ENCODE results near the gene BCL2L2. TPM values are rescaled to one million over a fixed set of nuclear protein-coding genes. Genes with fewer than 3 reads are reported as not detected.

BCL2L2 gene
- total RNA-seq, 1 experiment from 2014 or later, result 33.5 TPM

DNA sequence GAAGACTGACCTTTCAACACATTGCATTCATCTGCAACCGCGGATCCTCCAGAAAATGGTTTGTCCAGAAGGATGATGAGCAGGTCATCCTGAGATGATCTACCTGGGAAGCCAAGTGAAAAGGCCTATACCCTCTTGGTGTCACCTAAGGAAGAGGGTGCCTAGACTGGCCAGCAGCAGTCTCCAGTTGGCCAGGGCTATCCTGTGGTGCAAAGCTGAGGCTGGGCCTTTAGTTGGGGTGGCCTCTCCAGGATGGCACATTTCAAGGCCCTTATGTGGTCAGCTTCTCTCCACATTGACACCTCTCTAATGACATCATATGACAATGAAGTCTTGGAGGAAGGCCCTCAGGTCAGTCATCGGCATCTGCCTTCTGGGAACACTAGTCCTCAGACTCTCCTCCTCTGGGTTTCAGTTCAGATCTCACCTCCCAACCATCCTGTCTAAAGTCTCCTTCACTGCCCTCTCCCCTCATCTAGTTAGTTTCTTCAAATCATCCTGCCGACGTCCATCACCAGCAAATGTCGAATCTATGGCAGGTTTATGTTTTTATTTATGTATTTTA, 49.3 kb downstream of the BCL2L2 start:
- H3K9ac ChIP-seq (ENCODE audit: low read length), result no peak overlapping the region
- no peak for DNase-seq

DNA sequence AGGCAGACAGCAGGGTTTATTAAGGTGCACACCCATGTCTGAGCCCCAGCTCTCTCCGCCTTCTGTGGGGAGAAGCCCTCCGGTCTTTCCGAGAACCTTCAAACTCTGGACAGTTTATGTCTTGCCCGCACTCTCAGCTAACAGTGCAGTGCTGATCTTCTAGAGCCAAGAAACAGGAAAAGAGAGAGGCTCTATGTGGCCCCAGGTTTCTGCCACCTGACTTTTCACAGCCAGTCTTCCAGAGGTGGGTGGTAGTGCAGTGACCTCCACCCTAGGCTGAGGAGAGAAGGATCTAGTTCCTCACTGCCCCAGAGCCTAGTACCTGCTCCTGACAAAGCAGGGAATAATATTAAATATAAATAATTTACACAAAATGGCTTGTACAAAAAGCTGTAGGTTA, 50.0 kb downstream of the BCL2L2 start:
- Histone ChIP-seq H3K9me3 (ENCODE audit: low read length) (no peaks in the 10 kb centered on the region), H3K4me1 (ENCODE audit: insufficient read depth, low read length) (no peaks in the 10 kb centered on the region), H3F3A (ENCODE audit: low read length, unreplicated experiment) (no peaks in the 10 kb centered on the region), H3K27me3 (ENCODE audit: low read length) (peaks cover 49% of the 10 kb centered on the region), H3K4me2 (ENCODE audit: low read length) (no peak overlapping the region), H4K20me1 (ENCODE audit: low read length) (no peaks in the 10 kb centered on the region), H3K9me2 (replicated peaks; ENCODE audit: low read length) (no peaks in the 10 kb centered on the region), H3K4me3 (ENCODE audit: low read length) (no peak overlapping the region), H3K79me2 (ENCODE audit: low read length) (no peaks in the 10 kb centered on the region), H3K36me3 (ENCODE audit: low read depth, low read length) (no peaks in the 10 kb centered on the region), H3K9ac (ENCODE audit: low read length) (no peak overlapping the region), H2AFZ (ENCODE audit: low read length) (no peak overlapping the region), H3K27ac (ENCODE audit: low read length) (no peak overlapping the region)
- BruUV-seq (replicated peaks), result no TSS peak
- intact Hi-C loops (cut with micrococcal nuclease), result no loop called here
- DNase-seq, result no peak
- TF ChIP-seq EZH2 (IDR thresholded peaks at IDR 0.05; ENCODE audit: low read length, unreplicated experiment), result no peak
- ChIA-PET CTCF (no interaction called here), POLR2A (ENCODE audit: unreplicated experiment) (no interaction called here)
- ATAC-seq, result no peak

More for the DNA sequence above, 49.3 kb downstream of the BCL2L2 start:
- no peaks in the 10 kb centered on the region for H3K9me2 ChIP-seq (replicated peaks; ENCODE audit: low read length)
- no peaks in the 10 kb centered on the region for H3K4me1 ChIP-seq (ENCODE audit: insufficient read depth, low read length)
- H3K79me2 ChIP-seq (ENCODE audit: low read length), result no peaks in the 10 kb centered on the region
- H3K27ac ChIP-seq (ENCODE audit: low read length), result no peak overlapping the region
- ChIA-PET CTCF (no interaction called here), POLR2A (ENCODE audit: unreplicated experiment) (no interaction called here)
- H3K4me2 ChIP-seq (ENCODE audit: low read length), result no peak overlapping the region
- intact Hi-C loops (cut with micrococcal nuclease), result no loop called here
- H4K20me1 ChIP-seq (ENCODE audit: low read length), result no peaks in the 10 kb centered on the region
- no peak overlapping the region for H3K4me3 ChIP-seq (ENCODE audit: low read length)
- H3F3A ChIP-seq (ENCODE audit: low read length, unreplicated experiment), result no peaks in the 10 kb centered on the region
- BruUV-seq (replicated peaks), result no TSS peak
- peaks cover 49% of the 10 kb centered on the region for H3K27me3 ChIP-seq (ENCODE audit: low read length)
- no peak overlapping the region for H2AFZ ChIP-seq (ENCODE audit: low read length)
- H3K9me3 ChIP-seq (ENCODE audit: low read length), result no peaks in the 10 kb centered on the region
- TF ChIP-seq EZH2 (IDR thresholded peaks at IDR 0.05; ENCODE audit: low read length, unreplicated experiment) (no peak), EZH2phosphoT487 (IDR thresholded peaks at IDR 0.05; ENCODE audit: borderline replicate concordance, low read length) (no peak)
- TF ChIP-seq, protein P1, sequence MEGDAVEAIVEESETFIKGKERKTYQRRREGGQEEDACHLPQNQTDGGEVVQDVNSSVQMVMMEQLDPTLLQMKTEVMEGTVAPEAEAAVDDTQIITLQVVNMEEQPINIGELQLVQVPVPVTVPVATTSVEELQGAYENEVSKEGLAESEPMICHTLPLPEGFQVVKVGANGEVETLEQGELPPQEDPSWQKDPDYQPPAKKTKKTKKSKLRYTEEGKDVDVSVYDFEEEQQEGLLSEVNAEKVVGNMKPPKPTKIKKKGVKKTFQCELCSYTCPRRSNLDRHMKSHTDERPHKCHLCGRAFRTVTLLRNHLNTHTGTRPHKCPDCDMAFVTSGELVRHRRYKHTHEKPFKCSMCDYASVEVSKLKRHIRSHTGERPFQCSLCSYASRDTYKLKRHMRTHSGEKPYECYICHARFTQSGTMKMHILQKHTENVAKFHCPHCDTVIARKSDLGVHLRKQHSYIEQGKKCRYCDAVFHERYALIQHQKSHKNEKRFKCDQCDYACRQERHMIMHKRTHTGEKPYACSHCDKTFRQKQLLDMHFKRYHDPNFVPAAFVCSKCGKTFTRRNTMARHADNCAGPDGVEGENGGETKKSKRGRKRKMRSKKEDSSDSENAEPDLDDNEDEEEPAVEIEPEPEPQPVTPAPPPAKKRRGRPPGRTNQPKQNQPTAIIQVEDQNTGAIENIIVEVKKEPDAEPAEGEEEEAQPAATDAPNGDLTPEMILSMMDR (conservative IDR thresholded peaks at IDR 0.05; ENCODE audit: low read depth, low read length), result no peak
- ATAC-seq, result no peak
- H3K36me3 ChIP-seq (ENCODE audit: low read depth, low read length), result no peaks in the 10 kb centered on the region

DNA sequence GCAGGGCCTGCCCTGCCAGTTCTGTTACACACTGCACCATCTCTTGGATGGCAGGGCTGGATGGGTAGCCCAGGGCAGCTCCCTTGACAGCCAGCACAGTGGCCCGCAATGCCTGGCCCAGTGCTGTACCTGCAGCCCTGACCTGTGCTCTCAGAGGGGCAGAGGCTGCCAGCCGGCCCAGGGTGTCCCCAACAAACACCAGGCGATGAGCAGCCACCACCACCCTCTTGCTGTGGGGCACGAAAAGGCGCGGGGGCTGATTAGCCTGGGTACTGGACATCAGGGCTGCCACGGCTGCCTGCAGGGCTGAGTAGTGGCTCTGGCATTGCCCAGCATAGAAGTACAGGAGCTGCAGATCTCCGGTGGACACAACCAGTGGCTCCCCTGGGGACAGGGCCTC, 50.6 kb downstream of the BCL2L2 start:
- Histone ChIP-seq H2AFZ (ENCODE audit: low read length) (no peak overlapping the region), H3K9ac (ENCODE audit: low read length) (no peak overlapping the region), H3K9me2 (replicated peaks; ENCODE audit: low read length) (no peaks in the 10 kb centered on the region), H3K4me1 (ENCODE audit: insufficient read depth, low read length) (no peaks in the 10 kb centered on the region), H3K36me3 (ENCODE audit: low read depth, low read length) (no peaks in the 10 kb centered on the region), H3K27ac (ENCODE audit: low read length) (no peak overlapping the region), H3K27me3 (ENCODE audit: low read length) (peaks cover 49% of the 10 kb centered on the region), H3K4me3 (ENCODE audit: low read length) (no peak overlapping the region), H3K4me2 (ENCODE audit: low read length) (no peak overlapping the region), H3F3A (ENCODE audit: low read length, unreplicated experiment) (no peaks in the 10 kb centered on the region), H4K20me1 (ENCODE audit: low read length) (no peaks in the 10 kb centered on the region), H3K79me2 (ENCODE audit: low read length) (no peaks in the 10 kb centered on the region), H3K9me3 (ENCODE audit: low read length) (no peaks in the 10 kb centered on the region)
- no TSS peak for BruUV-seq (replicated peaks)
- intact Hi-C loops (cut with micrococcal nuclease), result no loop called here
- TF ChIP-seq, protein P1 (conservative IDR thresholded peaks at IDR 0.05; ENCODE audit: low read depth, low read length), result no peak
- TF ChIP-seq EZH2 (IDR thresholded peaks at IDR 0.05; ENCODE audit: low read length, unreplicated experiment) (no peak), EZH2phosphoT487 (IDR thresholded peaks at IDR 0.05; ENCODE audit: borderline replicate concordance, low read length) (no peak)
- ATAC-seq, result no peak
- no peak for DNase-seq
- ChIA-PET POLR2A (ENCODE audit: unreplicated experiment) (no interaction called here), CTCF (no interaction called here)
